ENCODE results near the gene SDR39U1. TPM values are rescaled to one million over a fixed set of nuclear protein-coding genes. Genes with fewer than 3 reads are reported as not detected.

The SDR39U1 gene
- total RNA-seq, 4 donors from 2014 or later: 21.0 to 39.1 (median 30.2) TPM

- intact Hi-C loops (cut with DNase I; ENCODE audit: low total_unique reads): no loop called here
- no peak for TF ChIP-seq CTCF (IDR thresholded peaks at IDR 0.05)
- TF ChIP-seq POLR2A (IDR thresholded peaks at IDR 0.05): no peak
- H3K4me3 ChIP-seq (ENCODE audit: low read depth, poor library complexity, severe bottlenecking): no peak overlapping the region
- WGBS, 2 donors: 71 to 81% methylated on average over 18 to 19 of the region's 19 CpGs
- DNase-seq (ENCODE audit: low spot score in 2 of 2): peak in 1 of 2 donors; percentile 82
Observed at GRCh38 chr14:24416254-24416931, 26.2 kb downstream of the SDR39U1 start.

GRCh38 chr14:24415421-24416253 is 26.9 kb downstream of the SDR39U1 start:
- no peak for TF ChIP-seq CTCF (IDR thresholded peaks at IDR 0.05)
- no peak overlapping the region for H3K4me3 ChIP-seq (ENCODE audit: low read depth, poor library complexity, severe bottlenecking)
- WGBS, 2 donors: 86 to 90% methylated on average over 24 to 25 of the region's 25 CpGs
- intact Hi-C loops (cut with DNase I; ENCODE audit: low total_unique reads): no loop called here
- peak in 1 of 2 donors; percentile 81 for DNase-seq (ENCODE audit: low spot score in 2 of 2)

DNA sequence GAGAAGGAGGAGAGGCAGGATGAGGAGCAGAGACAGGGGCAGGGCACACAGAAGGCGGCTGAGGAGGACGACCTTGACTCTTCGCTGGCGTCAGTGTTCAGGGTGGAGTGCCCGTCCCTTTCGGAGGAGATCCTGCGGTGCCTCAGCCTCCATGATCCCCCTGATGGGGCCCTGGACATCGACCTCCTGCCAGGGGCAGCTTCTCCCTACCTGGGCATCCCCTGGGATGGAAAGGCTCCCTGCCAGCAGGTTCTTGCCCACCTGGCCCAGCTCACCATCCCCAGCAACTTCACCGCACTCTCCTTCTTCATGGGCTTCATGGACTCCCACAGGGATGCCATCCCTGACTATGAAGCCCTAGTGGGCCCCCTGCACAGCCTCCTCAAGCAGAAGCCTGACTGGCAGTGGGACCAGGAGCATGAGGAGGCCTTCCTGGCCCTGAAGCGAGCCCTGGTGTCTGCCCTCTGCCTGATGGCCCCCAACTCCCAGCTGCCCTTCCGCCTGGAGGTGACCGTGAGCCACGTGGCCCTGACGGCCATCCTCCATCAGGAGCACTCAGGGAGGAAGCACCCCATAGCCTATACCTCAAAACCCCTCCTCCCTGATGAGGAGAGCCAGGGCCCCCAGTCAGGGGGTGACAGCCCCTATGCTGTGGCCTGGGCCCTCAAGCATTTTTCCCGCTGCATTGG is 27.7 kb downstream of the SDR39U1 start:
- intact Hi-C loops (cut with DNase I; ENCODE audit: low total_unique reads): no loop called here
- peak in 1 of 2 donors; percentile 83 for DNase-seq (ENCODE audit: low spot score in 2 of 2)
- TF ChIP-seq CTCF (IDR thresholded peaks at IDR 0.05): no peak
- no peak for TF ChIP-seq POLR2A (IDR thresholded peaks at IDR 0.05)
- WGBS, 2 donors: 85 to 86% methylated on average over 9 to 15 of the region's 15 CpGs
- H3K4me3 ChIP-seq (ENCODE audit: low read depth, poor library complexity, severe bottlenecking): no peak overlapping the region

DNA sequence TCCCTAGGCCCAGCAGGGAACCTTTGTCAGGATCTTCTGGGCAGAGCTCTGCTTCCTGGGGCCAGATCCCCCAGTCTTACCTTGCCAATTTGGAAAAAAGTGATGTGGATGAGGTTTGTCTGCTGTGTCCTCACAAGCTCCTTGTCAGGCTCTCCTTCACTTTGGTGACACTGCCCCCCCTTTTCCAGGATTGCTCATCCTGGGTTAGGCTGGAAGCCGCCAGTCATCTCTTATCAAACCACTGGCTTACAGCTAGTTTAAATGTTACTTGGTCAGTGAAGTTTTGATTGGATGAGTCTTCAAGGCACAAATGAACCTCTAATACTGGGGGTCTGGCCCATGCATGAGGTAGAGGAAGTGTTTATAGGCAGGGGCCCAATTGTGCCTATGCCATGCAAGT is 28.5 kb downstream of the SDR39U1 start:
- no peak overlapping the region for H3K4me3 ChIP-seq (ENCODE audit: low read depth, poor library complexity, severe bottlenecking)
- intact Hi-C loops (cut with DNase I; ENCODE audit: low total_unique reads): no loop called here
- WGBS, 2 donors: 100% methylated on average over 1 of the region's 1 CpG
- no peak for TF ChIP-seq CTCF (IDR thresholded peaks at IDR 0.05)
- TF ChIP-seq POLR2A (IDR thresholded peaks at IDR 0.05): no peak
- DNase-seq (ENCODE audit: low spot score in 2 of 2): peak in 1 of 2 donors; percentile 14

- WGBS, 2 donors: 62 to 75% methylated on average over 16 of the region's 16 CpGs
- DNase-seq (ENCODE audit: low spot score in 2 of 2): peak in 1 of 2 donors; percentile 84
- TF ChIP-seq CTCF (IDR thresholded peaks at IDR 0.05) (no peak), POLR2A (IDR thresholded peaks at IDR 0.05) (no peak)
- intact Hi-C loops (cut with DNase I; ENCODE audit: low total_unique reads): no loop called here
- H3K4me3 ChIP-seq (ENCODE audit: low read depth, poor library complexity, severe bottlenecking): no peak overlapping the region
Observed at GRCh38 chr14:24411443-24412389, 30.9 kb downstream of the SDR39U1 start.

Data from lower leg skin (tissue), 4 donors.